KMS-11 (cell line): ENCODE measurements around the gene STX1A.

Source experiments
- H2AFZ ChIP-seq: fragments of 200-600 bp; sonication (generic); 2 replicates; pipeline ENCODE4 v1.6.1; 2016; ENCODE audit warnings: antibody characterized with exemption, mixed run types, low read depth
- H3K27ac ChIP-seq: fragments of 200-600 bp; sonication (generic); 2 replicates; pipeline ENCODE4 v1.6.1; 2016; ENCODE audit warnings: mild to moderate bottlenecking, mixed run types
- H3K27me3 ChIP-seq: fragments of 200-600 bp; sonication (generic); 2 replicates; pipeline ENCODE4 v1.6.1; 2017; ENCODE audit warnings: mild to moderate bottlenecking, low read depth, mixed run types, moderate library complexity; ENCODE audit not compliant: insufficient read depth
- H3K36me3 ChIP-seq: fragments of 200-600 bp; sonication (generic); 2 replicates; pipeline ENCODE4 v1.6.1; 2017; ENCODE audit warnings: mild to moderate bottlenecking, mixed run types; ENCODE audit not compliant: insufficient read depth
- H3K4me1 ChIP-seq: fragments of 200-600 bp; sonication (generic); 2 replicates; pipeline ENCODE4 v1.6.1; 2016; ENCODE audit warnings: mild to moderate bottlenecking, low read depth, mixed run types; ENCODE audit not compliant: poor library complexity, severe bottlenecking
- H3K4me2 ChIP-seq: fragments of 200-600 bp; sonication (generic); 2 replicates; pipeline ENCODE4 v1.7.0; 2016; ENCODE audit warnings: mild to moderate bottlenecking, mixed run types
- H3K4me3 ChIP-seq: fragments of 200-600 bp; sonication (generic); IDR thresholded peaks from 2 replicates; pipeline ENCODE4 v1.6.1; 2017; ENCODE audit warnings: low read depth, low read length, mixed read lengths; ENCODE audit not compliant: insufficient read depth
- H3K79me2 ChIP-seq: fragments of 200-600 bp; sonication (generic); 2 replicates; pipeline ENCODE4 v1.6.1; 2016; ENCODE audit warnings: low read depth, mixed run types; ENCODE audit not compliant: insufficient read depth
- H3K9ac ChIP-seq: fragments of 200-600 bp; sonication (generic); 2 replicates; pipeline ENCODE4 v1.6.1; 2016; ENCODE audit warnings: mild to moderate bottlenecking, mixed run types
- H4K20me1 ChIP-seq: fragments of 200-600 bp; sonication (generic); 2 replicates; pipeline ENCODE4 v1.6.1; 2016; ENCODE audit warnings: mild to moderate bottlenecking, mixed run types; ENCODE audit not compliant: insufficient read depth
- TF ChIP-seq, protein P1 (sequence below): fragments of 200-600 bp; sonication (generic); conservative IDR thresholded peaks from 2 replicates; pipeline ENCODE4 v1.6.1; 2017; ENCODE audit warnings: low read depth, mild to moderate bottlenecking, antibody characterized with exemption, low read length, moderate library complexity, mixed read lengths

Gene STX1A

GRCh38 chr7:73761854-73762658 lies 42.6 kb upstream of the STX1A start:
- Histone ChIP-seq H3K27me3 (no peaks in the 10 kb centered on the region), H3K4me3 (no peak overlapping the region), H3K27ac (no peak overlapping the region), H3K4me1 (peaks cover 18% of the 10 kb centered on the region), H3K4me2 (no peak overlapping the region), H3K79me2 (no peaks in the 10 kb centered on the region), H4K20me1 (no peaks in the 10 kb centered on the region), H2AFZ (no peak overlapping the region), H3K36me3 (no peaks in the 10 kb centered on the region), H3K9ac (no peak overlapping the region)
- TF ChIP-seq, protein P1, sequence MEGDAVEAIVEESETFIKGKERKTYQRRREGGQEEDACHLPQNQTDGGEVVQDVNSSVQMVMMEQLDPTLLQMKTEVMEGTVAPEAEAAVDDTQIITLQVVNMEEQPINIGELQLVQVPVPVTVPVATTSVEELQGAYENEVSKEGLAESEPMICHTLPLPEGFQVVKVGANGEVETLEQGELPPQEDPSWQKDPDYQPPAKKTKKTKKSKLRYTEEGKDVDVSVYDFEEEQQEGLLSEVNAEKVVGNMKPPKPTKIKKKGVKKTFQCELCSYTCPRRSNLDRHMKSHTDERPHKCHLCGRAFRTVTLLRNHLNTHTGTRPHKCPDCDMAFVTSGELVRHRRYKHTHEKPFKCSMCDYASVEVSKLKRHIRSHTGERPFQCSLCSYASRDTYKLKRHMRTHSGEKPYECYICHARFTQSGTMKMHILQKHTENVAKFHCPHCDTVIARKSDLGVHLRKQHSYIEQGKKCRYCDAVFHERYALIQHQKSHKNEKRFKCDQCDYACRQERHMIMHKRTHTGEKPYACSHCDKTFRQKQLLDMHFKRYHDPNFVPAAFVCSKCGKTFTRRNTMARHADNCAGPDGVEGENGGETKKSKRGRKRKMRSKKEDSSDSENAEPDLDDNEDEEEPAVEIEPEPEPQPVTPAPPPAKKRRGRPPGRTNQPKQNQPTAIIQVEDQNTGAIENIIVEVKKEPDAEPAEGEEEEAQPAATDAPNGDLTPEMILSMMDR, result no peak

DNA sequence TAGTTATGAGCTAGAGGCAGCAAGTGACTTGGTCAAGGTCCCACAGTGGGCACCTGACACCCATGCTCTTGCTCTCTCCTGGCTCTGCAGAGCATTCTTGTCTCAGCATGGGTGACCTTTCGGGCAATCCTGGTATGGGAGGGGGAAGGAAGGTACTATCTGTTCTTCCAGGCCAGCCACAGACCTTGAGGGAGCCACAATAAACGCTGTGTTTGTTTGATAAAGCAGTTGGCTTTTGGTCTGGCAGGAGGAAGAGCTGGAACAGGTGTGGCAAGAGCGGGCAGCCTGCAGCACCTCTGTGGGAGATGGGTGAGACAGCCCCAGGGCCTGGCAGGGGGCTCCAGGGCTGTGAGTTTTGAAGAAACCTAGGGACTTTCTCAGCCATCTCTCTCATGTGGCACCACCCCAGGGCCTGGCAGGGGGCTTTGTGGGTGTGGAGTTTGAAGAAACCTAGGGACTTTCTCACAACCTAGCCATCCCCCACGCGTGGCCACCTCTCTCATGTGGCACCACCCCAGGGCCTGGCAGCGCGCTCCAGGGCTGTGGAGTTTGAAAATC lies 39.2 kb upstream of the STX1A start:
- no peak overlapping the region for H2AFZ ChIP-seq
- H3K4me3 ChIP-seq, result no peak overlapping the region
- H3K36me3 ChIP-seq, result no peaks in the 10 kb centered on the region
- no peaks in the 10 kb centered on the region for H3K4me1 ChIP-seq
- H3K27ac ChIP-seq, result no peak overlapping the region
- no peak overlapping the region for H3K4me2 ChIP-seq
- no peak overlapping the region for H3K9ac ChIP-seq
- H4K20me1 ChIP-seq, result no peaks in the 10 kb centered on the region
- no peaks in the 10 kb centered on the region for H3K79me2 ChIP-seq
- H3K27me3 ChIP-seq, result no peaks in the 10 kb centered on the region
- TF ChIP-seq, protein P1, result no peak

DNA sequence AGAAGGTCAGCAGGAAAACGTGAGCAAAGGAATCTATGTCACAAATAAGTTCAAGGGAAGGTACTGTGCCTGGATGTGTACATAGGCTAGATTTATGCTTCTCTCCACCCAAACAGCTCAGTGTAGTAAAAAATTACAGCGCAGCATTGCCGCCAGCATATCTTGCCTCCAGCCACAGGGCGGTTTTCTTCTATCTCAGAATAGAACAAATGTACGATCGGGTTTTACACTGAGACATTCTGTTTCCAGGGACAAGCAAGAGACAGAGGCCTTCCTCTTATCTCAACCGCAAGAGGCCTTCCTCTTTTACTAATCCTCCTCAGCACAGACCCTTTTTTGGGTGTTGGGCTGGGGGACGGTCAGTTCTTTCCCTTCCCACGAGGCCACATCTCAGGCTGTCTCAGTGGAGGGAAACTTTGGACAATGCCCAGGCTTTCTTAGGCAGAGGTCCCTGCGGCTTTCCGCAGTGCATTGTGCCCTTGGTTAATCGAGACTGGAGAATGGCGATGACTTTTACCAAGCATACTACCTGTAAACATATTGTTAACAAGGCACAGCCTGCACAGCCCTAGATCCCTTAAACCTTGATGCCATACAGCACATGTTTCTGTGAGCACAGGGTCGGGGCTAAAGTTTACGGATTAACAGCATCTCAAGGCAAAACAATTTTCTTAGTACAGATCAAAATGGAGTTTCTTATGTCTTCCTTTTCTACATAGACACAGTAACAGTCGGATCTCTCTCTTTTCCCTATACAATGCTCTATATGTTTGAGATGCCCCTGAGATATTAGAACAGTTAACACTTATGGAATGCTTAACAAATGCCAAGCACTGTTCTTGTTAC lies 30.7 kb upstream of the STX1A start:
- no peaks in the 10 kb centered on the region for H4K20me1 ChIP-seq
- H3K9ac ChIP-seq, result no peak overlapping the region
- H3K4me2 ChIP-seq, result no peak overlapping the region
- no peaks in the 10 kb centered on the region for H3K79me2 ChIP-seq
- H2AFZ ChIP-seq, result no peak overlapping the region
- H3K36me3 ChIP-seq, result no peaks in the 10 kb centered on the region
- no peak overlapping the region for H3K4me3 ChIP-seq
- H3K27ac ChIP-seq, result no peak overlapping the region
- H3K4me1 ChIP-seq, result peaks cover 5% of the 10 kb centered on the region
- TF ChIP-seq, protein P1, result no peak
- no peaks in the 10 kb centered on the region for H3K27me3 ChIP-seq

DNA sequence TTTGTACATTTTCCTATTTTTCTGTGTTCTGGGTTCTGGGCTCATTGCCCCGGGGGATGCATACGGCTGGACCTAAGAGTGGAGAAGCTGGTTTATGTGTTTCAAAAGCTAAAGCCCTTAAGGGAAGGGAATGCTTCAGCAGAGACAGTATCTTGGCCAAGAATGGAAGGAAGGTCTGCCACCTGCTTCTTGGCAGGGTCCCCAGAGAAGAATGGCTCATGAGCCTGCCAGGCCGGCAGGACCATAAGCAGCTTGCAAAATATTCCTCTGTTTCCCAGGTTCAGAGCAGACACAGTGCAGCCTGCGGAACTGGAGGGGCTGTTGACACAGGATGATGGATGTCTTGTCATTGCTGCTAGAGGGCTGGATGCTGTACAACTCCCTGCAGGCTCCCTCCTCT lies 26.9 kb upstream of the STX1A start:
- no peaks in the 10 kb centered on the region for H3K27me3 ChIP-seq
- H2AFZ ChIP-seq, result no peak overlapping the region
- no peak overlapping the region for H3K4me3 ChIP-seq
- H3K4me1 ChIP-seq, result peaks cover 36% of the 10 kb centered on the region
- no peak overlapping the region for H3K27ac ChIP-seq
- H3K79me2 ChIP-seq, result no peaks in the 10 kb centered on the region; the same call in 1 of the 2 replicates
- no peaks in the 10 kb centered on the region for H4K20me1 ChIP-seq
- H3K36me3 ChIP-seq, result no peaks in the 10 kb centered on the region
- TF ChIP-seq, protein P1, result no peak
- H3K4me2 ChIP-seq, result no peak overlapping the region
- no peak overlapping the region for H3K9ac ChIP-seq
